IPS DF 6.9 (cell line): ENCODE measurements around the gene RESF1.
"Not testable (repeated sequence)": the region's sequence is repeated elsewhere in the genome, so short reads cannot be mapped to it uniquely, and the experiment has no call there.

ENCODE experiments used
- DNase-seq: peaks from one replicate; pipeline ENCODE4 v3.0.0-alpha.2; 2013; ENCODE audit warnings: low read depth, low spot score
- H3K27ac ChIP-seq: one replicate; pipeline ENCODE4 v1.5.1; 2013; ENCODE audit warnings: low read length, control low read depth
- H3K27me3 ChIP-seq: 2 replicates; pipeline ENCODE4 v1.6.1; 2013; ENCODE audit warnings: mild to moderate bottlenecking, low read length; ENCODE audit not compliant: control insufficient read depth, insufficient read depth
- H3K36me3 ChIP-seq: 2 replicates; pipeline ENCODE4 v1.6.1; 2013; ENCODE audit warnings: low read length; ENCODE audit not compliant: control insufficient read depth, insufficient read depth
- H3K4me1 ChIP-seq: 2 replicates; pipeline ENCODE4 v1.6.1; 2013; ENCODE audit warnings: low read length; ENCODE audit not compliant: control insufficient read depth, insufficient read depth
- H3K4me3 ChIP-seq: 2 replicates; pipeline ENCODE4 v1.5.1; 2013; ENCODE audit warnings: mild to moderate bottlenecking, low read length
- H3K9me3 ChIP-seq: 2 replicates; pipeline ENCODE4 v1.6.1; 2013; ENCODE audit warnings: low read length, inconsistent platforms; ENCODE audit not compliant: control insufficient read depth, insufficient read depth
- WGBS: extraction: QIAGEN DNeasy Blood & Tissue Kit; methylation state at CpG from one replicate; pipeline ENCODE4 v1.1.7; 2013; ENCODE audit warnings: mixed read lengths, missing lambda C conversion rate; ENCODE audit not compliant: insufficient read length, insufficient coverage; 5-methylcytosine and 5-hydroxymethylcytosine counted together

RESF1 gene

GRCh38 chr12:31944299-31944698 lies 14.9 kb upstream of the RESF1 start:
- Histone ChIP-seq H3K4me3 (no peak overlapping the region), H3K27me3 (no peaks in the 10 kb centered on the region), H3K4me1 (no peaks in the 10 kb centered on the region), H3K27ac (no peak overlapping the region), H3K36me3 (no peaks in the 10 kb centered on the region; the same call in 1 of the 2 replicates), H3K9me3 (peaks cover 1% of the 10 kb centered on the region)
- WGBS, result no CpG with 5 or more reads among the region's 4 CpGs
- no peak for DNase-seq

DNA sequence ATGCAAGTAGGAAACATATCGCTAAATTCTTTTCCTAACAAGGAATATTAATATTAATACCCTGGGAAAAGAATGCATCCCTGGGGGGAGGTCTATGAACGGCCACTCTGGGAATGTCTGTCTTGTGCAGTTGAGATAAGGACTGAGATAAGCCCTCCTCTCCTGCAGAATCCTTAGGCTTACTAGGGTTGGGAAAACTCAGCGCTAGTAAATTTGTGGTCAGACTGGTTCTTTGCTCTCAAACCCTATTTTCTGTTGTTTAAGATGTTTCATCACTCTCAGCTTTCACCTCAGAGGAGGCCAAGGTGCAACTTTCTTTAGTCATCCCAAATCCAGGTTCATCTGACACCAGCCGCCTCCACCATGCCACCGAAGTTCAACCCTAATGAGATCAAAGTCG lies 11.2 kb upstream of the RESF1 start:
- Histone ChIP-seq H3K27ac (no peak overlapping the region), H3K9me3 (no peaks in the 10 kb centered on the region; the same call in 1 of the 2 replicates), H3K27me3 (no peaks in the 10 kb centered on the region), H3K4me1 (no peaks in the 10 kb centered on the region), H3K36me3 (no peaks in the 10 kb centered on the region; the same call in 1 of the 2 replicates), H3K4me3 (no peak overlapping the region)
- no CpG with 5 or more reads among the region's 6 CpGs for WGBS
- no peak for DNase-seq

DNA sequence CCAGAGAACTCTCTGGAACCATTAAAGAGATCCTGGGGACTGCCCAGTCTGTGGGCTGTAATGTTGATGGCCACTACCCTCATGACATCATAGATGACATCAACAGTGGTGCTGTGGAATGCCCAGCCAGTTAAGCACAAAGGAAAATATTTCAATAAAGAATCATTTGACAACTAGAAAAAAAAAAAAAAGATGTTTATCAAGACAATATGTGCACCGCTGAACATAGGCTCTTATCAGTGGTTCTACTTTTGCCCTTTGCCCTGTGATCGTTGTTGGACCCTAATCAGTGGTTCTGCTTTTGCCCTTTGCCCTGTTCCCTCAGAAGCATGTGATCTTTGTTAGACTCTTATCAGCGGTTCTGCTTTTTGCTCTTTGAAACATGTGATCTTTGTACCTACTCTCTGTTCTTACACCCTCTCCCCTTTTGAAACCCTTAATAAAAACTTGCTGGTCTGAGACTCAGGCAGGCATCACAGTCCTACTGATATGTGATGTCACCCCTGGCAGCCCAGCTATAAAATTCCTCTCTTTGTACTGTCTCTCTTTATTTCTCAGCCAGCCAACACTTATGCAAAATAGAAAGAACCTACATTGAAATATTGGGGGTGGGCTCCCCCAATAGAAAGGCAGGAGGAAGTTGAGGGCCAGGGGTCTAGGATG lies 10.4 kb upstream of the RESF1 start:
- H3K27me3 ChIP-seq, H3K9me3 ChIP-seq, H3K27ac ChIP-seq, DNase-seq, H3K4me1 ChIP-seq, H3K4me3 ChIP-seq, H3K36me3 ChIP-seq: not testable (repeated sequence)
- no CpG with 5 or more reads among the region's 3 CpGs for WGBS

DNA sequence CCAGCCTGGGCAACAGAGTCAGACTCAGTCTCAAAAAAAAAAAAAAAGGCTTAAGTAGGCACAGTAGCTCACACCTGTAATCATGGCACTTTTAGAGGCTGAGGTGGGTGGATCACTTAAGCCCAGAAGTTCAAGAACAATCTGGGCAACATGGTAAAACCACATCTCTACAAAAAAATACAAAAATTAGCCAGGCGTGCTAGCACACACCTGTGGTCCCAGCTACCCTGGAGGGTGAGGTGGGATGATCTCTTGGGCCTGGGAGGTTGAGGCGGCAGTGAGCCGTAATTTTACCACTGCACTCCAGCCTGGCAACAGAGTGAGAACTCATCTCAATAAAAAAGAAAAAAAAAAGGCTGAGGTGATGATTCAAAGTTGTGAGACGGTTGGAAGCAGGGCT lies 9.1 kb upstream of the RESF1 start:
- no CpG with 5 or more reads among the region's 4 CpGs for WGBS
- no peaks in the 10 kb centered on the region; the same call in 1 of the 2 replicates for H3K9me3 ChIP-seq
- H3K27me3 ChIP-seq, result no peaks in the 10 kb centered on the region
- no peaks in the 10 kb centered on the region for H3K36me3 ChIP-seq
- no peak for DNase-seq
- H3K4me1 ChIP-seq, result no peaks in the 10 kb centered on the region
- H3K27ac ChIP-seq, result no peak overlapping the region
- H3K4me3 ChIP-seq, result no peak overlapping the region

- H3K36me3 ChIP-seq, result no peaks in the 10 kb centered on the region
- H3K27ac ChIP-seq, result no peak overlapping the region
- no peaks in the 10 kb centered on the region for H3K27me3 ChIP-seq
- no peaks in the 10 kb centered on the region for H3K4me1 ChIP-seq
- no peak overlapping the region for H3K4me3 ChIP-seq
- no peaks in the 10 kb centered on the region; the same call in 1 of the 2 replicates for H3K9me3 ChIP-seq
- no peak for DNase-seq
Measured at GRCh38 chr12:31950492-31950891, 8.7 kb upstream of the RESF1 start.

GRCh38 chr12:31951008-31951407 lies 8.2 kb upstream of the RESF1 start:
- Histone ChIP-seq H3K27me3 (no peaks in the 10 kb centered on the region), H3K4me1 (no peaks in the 10 kb centered on the region), H3K36me3 (no peaks in the 10 kb centered on the region), H3K4me3 (no peak overlapping the region), H3K27ac (no peak overlapping the region), H3K9me3 (no peaks in the 10 kb centered on the region; the same call in 1 of the 2 replicates)
- DNase-seq, result no peak
- no CpG with 5 or more reads among the region's 4 CpGs for WGBS

DNA sequence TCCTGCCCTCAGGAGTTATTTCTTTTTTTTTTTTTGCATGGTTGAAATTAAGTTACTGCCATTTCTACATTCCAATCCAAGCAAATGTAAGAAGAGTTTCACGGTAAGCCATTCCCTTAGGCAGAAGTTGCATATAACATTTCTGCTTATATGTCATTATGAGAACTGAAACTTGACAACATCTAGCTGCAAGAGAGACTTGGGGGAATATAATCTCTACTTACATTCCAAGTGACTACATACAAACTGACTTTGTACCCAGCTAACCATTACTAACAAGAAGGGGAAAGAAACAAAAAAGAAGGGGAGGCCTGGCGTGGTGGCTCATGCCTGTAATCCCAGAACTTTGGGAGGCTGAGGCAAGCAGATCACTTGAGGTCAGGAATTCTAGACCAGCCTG lies 7.3 kb upstream of the RESF1 start:
- no CpG with 5 or more reads among the region's 2 CpGs for WGBS
- H3K36me3 ChIP-seq, result no peaks in the 10 kb centered on the region
- DNase-seq, result no peak

GRCh38 chr12:31952418-31952817 lies 6.8 kb upstream of the RESF1 start:
- no CpG with 5 or more reads among the region's 5 CpGs for WGBS

More for the DNA sequence above, 7.3 kb upstream of the RESF1 start:
- no peak overlapping the region for H3K4me3 ChIP-seq
- H3K4me1 ChIP-seq, result no peaks in the 10 kb centered on the region
- H3K27me3 ChIP-seq, result no peaks in the 10 kb centered on the region
- H3K9me3 ChIP-seq, result no peaks in the 10 kb centered on the region; the same call in 1 of the 2 replicates
- H3K27ac ChIP-seq, result no peak overlapping the region

GRCh38 chr12:31954925-31955858 lies 4.0 kb upstream of the RESF1 start:
- no peak overlapping the region for H3K27ac ChIP-seq
- no peak overlapping the region for H3K4me3 ChIP-seq
- DNase-seq, result no peak
- no CpG with 5 or more reads among the region's 7 CpGs for WGBS
- no peaks in the 10 kb centered on the region for H3K9me3 ChIP-seq
- H3K36me3 ChIP-seq, result no peaks in the 10 kb centered on the region
- no peaks in the 10 kb centered on the region for H3K4me1 ChIP-seq
- H3K27me3 ChIP-seq, result no peaks in the 10 kb centered on the region

More at GRCh38 chr12:31952418-31952817, 6.8 kb upstream of the RESF1 start:
- Histone ChIP-seq H3K4me1 (no peaks in the 10 kb centered on the region), H3K27ac (no peak overlapping the region), H3K9me3 (no peaks in the 10 kb centered on the region), H3K36me3 (no peaks in the 10 kb centered on the region), H3K27me3 (no peaks in the 10 kb centered on the region), H3K4me3 (no peak overlapping the region)
- no peak for DNase-seq

DNA sequence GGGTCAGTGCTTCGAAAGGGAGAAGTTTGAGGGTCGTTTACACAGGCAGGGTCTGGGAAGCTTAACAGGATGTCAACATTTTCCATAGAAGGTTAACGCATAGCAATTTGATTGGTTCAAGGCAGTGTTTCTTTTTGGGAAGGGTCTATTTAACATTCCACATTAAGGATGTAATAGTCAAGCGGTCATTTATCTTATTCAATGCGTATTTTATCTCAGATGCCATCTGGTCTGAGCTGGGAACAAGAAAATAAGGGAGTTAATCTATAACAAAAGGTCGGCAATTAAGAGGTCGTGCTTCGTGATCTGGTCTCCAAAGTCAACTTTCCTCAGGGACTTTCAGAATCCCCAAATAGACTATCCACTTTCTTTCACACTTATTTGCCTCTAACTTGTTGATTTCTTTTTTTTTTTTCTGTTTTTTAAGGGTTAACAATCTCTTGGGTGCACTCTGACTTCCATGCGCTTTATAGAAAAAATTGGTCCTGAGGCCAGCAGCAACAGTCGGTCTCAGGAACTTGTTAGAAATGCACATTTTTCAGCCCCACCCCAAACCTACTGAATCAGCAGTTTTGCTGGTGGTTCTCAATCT lies 550 bp upstream of the RESF1 start:
- Histone ChIP-seq H3K27ac (no peak overlapping the region), H3K4me1 (peaks cover 3% of the 10 kb centered on the region; the same call in 1 of the 2 replicates), H3K4me3 (peak overlapping the region; percentile 76; the same call in 1 of the 2 replicates), H3K36me3 (no peaks in the 10 kb centered on the region; the same call in 1 of the 2 replicates), H3K27me3 (no peaks in the 10 kb centered on the region), H3K9me3 (no peaks in the 10 kb centered on the region)
- DNase-seq, result no peak
- no CpG with 5 or more reads among the region's 10 CpGs for WGBS
